HG02759 (cell line): ENCODE measurements around the gene ZNF410.

ENCODE experiments used
- ATAC-seq: cut with Tn5 transposase; IDR thresholded peaks from one replicate; pipeline ENCODE4 v1.9.1; 2021; ENCODE audit warnings: mild to moderate bottlenecking, moderate library complexity; ENCODE audit not compliant: unreplicated experiment

ZNF410 gene

DNA sequence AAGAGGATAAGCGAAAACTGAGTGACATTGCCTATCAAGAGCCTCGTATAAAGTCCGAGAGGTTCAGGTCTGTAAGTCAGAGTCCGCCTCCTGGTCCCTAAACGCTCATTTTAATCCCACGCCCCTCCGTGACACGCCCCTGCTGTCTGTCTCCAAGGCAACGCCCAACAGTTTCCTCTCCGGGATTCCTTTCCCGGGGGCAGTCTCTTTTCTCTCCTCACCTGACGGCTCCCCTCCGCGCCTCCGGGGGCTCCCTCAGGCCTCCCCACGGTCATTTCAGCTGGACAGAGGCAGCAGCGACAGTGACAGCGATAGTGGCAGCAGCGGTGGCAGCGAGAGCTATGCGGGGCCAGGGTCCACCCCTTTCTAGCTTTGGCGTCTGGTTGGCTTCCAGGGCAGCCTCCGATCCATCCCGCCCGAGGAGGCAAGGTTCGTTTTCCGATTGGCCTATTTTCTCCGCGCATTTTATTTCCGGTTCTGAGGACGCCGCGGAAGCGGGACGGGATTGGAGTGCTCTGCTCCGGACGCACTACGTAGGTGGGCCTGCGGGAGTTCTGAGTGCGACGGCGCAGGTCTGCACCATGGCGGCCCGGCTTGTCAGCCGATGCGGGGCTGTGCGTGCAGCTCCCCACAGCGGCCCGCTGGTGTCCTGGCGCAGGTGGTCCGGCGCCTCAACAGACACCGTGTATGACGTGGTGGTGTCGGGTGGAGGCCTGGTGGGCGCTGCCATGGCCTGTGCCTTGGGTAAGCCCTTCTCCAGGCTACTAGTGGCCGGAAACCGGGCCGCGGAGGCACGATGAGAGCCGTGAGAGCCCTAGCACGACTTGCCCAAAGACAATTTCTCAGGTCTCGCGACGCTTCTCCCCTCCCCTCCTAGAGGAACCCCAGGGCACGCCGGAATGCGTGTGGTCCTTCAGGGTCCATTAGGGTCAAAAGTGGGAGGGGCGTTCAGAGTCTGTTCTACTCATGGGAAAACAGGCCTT is 63.4 kb downstream of the ZNF410 start, which contains the start of the genes COQ6 and FAM161B:
COQ6 (plus strand) TSS at position 551 of the 983 bp plus-strand sequence; CDS start at position 582, 31 bp downstream.
FAM161B (minus strand) TSS at position 343 of the 983 bp plus-strand sequence; CDS start at position 275, 68 bp downstream.
- ATAC-seq: peak; percentile 91

DNA sequence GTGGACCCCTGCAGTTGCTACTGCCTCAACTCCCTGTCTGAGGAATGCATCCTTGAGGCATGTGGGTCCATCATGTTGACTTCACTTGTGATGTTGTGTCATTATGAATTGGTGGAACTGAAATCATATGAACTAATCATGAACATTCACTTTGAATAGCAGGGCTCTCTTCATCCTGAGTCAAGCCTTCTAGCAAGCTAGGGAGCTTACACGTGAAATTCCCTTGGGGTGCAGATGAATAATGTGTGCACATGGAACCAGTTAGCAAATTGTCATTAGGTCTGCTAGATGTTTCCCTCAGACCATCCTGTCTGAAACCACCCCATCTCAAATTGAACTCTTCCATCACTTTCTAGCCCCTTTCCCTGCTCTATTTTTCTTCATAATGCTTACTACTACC is 67.1 kb downstream of the ZNF410 start:
- no peak for ATAC-seq

DNA sequence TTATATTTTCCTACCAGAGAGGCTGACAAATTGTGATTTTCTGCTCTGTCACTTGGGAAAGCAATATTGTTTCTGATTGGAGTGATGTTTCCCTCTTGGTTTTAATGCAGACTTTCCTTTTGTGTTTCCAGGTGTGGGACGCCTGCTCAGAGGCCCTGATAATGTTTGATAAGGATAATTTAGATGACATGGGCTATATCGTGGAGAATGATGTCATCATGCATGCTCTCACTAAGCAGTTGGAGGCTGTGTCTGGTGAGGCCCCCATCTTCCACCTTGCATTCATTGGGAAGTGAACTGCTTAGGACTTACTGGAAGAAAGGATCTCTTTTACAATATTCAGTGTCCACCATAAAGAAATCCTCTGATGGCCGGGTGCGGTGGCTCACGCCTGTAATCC is 69.0 kb downstream of the ZNF410 start:
- no peak for ATAC-seq

DNA sequence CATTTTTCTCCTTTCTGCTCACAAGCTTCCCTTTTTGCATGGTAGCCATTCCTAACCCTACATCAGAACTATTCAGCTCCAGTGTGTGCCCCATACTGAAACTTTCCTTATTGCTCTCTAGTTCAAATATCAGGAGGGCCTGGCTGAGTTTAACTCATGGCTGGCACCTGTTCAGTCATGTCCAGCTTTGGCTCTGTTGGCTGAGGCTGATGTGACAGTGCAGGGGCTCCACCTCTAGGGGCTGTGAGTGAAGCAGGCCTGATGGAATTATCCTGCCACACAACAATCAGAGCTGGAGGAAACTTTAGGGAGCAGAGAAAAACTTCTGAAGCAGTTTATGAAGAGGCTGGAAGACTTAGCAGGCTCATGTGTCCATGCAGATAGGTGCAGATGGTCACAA is 71.9 kb downstream of the ZNF410 start:
- no peak for ATAC-seq

DNA sequence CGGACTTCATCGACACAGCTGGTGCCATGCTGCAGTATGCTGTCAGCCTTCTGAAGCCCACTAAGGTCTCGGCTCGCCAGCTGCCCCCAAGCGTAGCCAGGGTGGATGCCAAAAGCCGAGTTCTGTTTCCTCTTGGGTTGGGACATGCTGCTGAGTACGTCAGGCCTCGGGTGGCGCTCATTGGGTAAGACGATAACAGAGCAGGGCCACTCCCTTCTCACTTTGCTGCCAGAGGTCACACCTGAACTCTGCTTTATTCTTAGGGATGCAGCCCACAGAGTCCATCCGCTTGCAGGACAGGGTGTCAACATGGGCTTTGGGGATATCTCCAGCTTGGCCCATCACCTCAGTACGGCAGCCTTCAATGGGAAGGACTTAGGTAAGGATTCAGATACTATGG is 74.5 kb downstream of the ZNF410 start:
- no peak for ATAC-seq

DNA sequence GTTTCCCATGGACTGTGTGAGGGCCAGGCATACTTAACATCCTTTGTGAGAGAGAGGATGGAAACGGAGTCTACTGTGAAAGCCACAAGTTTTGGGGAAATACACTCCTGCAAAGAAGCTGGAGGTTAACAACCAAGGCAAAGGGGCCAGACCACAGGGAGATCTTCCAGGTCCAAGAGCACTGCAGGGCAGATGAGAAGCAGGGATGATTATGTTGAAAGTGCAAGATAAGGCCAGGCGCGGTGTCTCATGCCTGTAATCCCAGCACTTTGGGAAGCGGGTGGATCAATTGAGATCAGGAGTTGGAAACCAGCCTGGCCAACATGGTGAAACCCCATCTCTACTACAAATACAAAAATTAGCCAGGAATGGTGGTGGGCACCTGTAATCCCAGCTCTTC is 78.6 kb downstream of the ZNF410 start:
- no peak for ATAC-seq

DNA sequence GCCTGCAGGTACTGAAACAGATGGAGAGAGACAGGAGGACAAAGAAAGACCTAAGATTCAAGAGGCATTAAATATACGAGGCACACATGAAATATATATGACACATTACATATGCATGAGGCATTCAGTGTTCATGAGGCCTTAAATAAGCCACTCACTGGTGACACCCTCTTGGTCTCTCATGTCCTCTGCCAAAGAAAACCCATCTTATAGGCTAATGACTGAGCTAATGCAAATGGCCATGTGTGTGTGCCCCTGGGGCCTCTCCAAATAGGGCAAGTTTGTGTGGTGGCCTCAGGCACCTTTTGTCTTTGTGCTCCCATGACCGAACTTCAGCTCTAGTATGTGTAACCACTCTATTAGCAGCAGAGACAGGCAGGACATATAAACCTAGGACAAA is 82.2 kb downstream of the ZNF410 start:
- ATAC-seq: no peak

DNA sequence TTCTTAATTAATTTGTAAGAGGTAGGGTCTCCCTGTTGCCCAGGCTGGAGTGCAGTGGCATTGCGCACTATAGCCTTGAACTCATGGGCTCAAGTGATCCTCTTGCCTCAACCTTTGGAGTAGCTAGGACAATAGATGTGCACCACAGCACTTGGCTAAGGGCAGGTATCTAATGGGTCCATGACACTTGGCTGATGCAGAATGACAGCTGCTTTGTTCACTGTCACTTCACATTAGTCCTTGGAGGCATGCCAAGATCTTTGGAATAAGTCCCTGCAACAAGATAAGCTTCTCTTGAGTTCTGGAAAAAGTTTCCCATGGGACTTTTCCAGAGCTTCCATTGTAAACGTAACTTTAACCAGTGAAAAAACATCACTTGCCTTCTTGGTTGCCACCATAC is 86.8 kb downstream of the ZNF410 start:
- no peak for ATAC-seq

DNA sequence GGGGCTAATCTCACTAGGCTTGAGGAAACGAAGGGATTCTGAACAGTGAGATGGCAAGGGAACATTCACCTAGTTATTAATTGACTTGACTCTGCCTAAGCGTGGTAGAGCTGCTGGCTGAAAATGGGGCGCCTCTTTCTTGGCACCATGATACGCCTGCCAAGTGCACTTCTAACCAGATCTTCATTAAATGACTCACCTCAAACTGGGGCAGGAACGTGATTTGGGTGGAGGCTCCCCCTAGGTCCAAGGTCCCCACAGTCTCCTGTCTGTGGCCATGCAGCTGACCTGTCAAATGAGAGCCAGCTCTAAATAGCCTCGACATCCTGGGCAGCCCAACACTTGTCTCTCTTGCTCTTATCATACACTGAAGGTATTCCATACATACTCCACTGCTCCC is 89.5 kb downstream of the ZNF410 start:
- ATAC-seq: no peak

DNA sequence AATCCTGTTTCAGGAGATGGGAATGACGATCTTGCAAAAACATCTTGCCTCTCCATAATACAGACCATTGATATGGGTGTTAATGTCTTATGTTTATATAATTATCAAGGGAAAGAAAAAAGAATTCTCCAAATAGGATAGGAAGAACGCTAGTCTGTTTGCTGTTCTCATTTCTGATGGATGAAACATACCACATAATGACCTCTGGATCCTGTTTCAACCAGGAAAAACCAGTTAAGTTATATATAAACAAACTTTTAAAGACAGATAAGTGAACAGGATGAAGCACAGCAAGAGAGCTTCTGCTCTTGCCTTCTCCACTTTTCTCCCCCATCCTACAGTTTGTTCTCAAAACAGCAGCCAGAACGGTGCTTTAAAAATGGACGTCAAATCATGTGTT is 91.2 kb downstream of the ZNF410 start:
- ATAC-seq: no peak
